GM18909 (cell line): ENCODE measurements around the gene CSF1.
"Not testable (repeated sequence)": the region's sequence is repeated elsewhere in the genome, so short reads cannot be mapped to it uniquely, and the experiment has no call there.

Experiments used
- ATAC-seq: cut with Tn5 transposase; IDR thresholded peaks from one replicate; pipeline ENCODE4 v1.9.1; 2021; ENCODE audit warnings: mild to moderate bottlenecking; ENCODE audit not compliant: unreplicated experiment, poor library complexity

The CSF1 gene, protein sequence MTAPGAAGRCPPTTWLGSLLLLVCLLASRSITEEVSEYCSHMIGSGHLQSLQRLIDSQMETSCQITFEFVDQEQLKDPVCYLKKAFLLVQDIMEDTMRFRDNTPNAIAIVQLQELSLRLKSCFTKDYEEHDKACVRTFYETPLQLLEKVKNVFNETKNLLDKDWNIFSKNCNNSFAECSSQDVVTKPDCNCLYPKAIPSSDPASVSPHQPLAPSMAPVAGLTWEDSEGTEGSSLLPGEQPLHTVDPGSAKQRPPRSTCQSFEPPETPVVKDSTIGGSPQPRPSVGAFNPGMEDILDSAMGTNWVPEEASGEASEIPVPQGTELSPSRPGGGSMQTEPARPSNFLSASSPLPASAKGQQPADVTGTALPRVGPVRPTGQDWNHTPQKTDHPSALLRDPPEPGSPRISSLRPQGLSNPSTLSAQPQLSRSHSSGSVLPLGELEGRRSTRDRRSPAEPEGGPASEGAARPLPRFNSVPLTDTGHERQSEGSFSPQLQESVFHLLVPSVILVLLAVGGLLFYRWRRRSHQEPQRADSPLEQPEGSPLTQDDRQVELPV

DNA sequence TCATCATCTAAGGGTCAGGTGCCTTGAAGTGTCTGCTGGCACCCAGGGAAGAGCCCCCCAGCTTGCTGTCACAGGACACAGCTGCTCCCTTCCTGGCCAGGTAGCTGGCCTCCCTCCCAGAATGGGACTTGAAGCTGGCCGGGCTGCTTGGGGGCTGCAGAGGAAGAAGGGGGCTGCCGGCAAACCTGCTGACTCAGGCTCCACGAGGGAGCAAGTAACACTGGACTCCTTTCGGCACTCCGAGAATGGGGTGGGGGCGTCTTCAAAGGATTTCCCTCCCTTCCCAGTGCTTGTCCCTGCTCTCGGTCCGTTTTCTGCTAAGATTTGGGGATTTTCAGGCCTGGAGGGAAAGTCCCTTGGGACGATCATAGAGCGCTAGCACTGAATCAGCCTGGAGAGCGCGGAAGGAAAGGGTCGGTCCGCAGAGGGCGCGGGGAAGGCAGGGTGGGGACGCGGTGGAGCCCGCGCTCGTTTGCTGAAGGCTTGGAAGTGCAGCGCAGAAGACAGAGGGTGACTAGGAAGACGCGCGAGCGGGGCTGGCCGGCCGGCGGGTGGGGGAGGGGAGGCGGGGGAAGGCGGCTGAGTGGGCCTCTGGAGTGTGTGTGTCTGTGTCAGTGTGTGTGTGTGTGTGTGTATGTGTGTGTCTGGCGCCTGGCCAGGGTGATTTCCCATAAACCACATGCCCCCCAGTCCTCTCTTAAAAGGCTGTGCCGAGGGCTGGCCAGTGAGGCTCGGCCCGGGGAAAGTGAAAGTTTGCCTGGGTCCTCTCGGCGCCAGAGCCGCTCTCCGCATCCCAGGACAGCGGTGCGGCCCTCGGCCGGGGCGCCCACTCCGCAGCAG is at the start of gene CSF1:
Gene CSF1 (plus strand): TSS at position 727 of the 840 bp plus-strand sequence. CDS start 175 bp downstream, outside the sequence.
- ATAC-seq = peak; percentile 39

DNA sequence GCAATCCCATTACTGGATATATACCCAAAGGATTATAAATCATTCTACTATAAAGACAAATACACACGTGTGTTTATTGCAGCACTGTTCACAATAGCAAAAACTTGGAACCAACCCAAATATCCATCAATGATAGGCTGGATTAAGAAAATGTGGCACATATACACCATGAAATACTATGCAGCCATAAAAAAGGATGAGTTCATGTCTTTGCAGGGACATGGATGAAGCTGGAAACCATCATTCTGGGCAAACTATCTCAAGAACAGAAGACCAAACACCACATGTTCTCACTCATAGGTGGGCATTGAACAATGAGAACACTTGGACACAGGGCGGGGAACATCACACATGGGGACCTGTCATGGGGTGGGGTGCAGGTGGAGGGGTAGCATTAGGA is 49.0 kb upstream of the CSF1 start:
- not testable (repeated sequence) for ATAC-seq

DNA sequence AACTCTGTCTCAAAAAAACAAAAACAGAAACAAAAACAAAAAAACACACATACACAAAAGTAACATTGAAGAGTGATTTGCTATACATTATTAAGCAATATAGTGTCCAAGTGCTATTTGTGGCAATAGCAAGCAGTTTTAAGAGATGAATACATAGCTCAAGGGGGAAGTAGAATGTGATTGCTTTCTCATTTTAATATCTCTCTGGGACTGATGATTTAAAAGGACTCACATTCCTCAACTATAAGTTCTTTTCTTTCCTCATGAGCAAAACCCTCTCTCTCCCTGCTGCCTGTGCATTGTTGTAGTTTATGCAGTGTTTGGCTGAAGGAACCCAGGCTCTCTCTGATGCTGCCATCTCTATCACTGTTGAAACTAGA is 47.0 kb upstream of the CSF1 start:
- no peak for ATAC-seq

DNA sequence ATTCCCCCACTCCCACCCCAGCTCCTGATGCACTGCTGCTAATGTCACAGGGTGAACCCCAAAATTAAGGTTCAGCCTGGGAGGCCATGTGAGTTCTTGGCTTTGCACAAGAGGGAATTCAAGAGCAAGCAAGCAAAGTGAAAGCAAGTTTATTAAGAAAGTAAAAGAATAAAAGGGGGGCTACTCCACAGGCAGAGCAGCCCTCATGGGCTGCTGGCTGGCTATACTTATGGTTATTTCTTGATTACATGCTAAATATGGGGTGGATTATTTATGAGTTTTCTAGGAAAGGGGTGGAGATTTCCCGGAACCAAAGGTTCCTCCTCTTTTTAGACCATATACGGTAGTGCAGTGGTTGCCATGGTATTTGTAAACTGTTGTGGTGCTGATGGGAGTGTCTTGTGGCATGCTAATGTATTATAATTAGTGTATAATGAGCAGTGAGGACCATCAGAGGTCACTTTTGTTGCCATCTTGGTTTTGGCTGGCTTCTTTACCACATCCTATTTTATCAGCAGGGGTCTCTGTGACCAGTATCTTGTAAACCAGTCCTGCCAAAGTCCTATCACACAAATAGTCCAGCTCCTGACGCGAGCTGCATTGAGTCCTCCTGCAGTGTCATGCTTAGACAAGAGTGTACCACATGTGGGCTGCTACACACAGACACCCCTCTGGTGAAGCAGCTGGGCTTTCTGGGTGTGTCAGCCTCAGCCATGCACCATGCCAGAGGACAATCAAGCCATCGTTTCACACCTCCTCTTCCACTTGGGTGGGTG is 46.4 kb upstream of the CSF1 start:
- ATAC-seq = no peak

DNA sequence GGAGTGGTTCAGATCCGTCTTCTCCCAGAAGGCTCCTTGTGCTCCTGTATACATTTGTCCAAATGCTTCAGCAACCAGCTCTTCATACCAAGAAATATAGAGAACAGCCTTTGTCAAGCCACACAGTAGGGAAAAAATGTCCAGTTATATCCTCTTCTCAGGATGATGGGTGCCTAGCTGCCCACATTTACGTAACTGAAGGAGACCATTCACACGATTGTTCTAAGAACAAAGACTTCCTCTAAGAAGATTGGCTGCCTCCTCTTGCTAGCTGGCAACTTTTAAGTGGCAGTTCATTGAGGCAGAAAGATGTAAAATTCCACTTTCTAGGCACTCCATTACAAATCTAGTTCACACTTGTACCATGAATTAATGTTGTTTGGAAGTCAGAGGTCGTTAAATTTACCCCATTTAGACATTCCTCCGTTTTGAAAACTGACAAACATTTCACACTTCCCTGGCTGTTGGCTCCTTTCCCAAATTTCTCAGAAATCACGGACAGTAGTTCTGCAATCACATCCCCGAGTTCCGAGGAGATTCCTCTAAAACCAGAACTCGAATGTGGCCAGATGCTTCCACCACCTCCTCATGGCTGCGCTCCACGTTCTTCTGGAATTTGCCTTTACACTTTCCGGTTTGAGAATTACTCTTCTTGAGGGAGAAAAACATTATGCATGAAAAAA is 45.6 kb upstream of the CSF1 start:
- no peak for ATAC-seq

DNA sequence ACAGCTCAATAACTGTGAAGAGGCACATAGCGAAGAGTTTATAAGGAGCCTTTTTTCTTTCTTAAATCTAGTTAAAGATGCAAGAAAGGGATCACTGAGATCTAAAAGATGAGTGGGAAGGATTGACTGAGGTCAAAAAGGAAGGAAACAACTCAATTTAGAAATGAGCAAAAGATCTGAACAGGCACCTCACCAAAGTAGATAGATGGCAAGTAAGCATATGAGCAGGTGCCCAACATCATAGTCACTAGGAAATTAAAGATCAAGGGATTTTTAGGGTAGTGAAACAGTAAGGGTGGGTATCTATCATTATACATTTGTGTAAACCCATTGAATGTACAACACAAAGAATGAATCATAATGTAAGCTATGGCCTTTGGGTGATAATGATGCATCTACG is 44.6 kb upstream of the CSF1 start:
- no peak for ATAC-seq

DNA sequence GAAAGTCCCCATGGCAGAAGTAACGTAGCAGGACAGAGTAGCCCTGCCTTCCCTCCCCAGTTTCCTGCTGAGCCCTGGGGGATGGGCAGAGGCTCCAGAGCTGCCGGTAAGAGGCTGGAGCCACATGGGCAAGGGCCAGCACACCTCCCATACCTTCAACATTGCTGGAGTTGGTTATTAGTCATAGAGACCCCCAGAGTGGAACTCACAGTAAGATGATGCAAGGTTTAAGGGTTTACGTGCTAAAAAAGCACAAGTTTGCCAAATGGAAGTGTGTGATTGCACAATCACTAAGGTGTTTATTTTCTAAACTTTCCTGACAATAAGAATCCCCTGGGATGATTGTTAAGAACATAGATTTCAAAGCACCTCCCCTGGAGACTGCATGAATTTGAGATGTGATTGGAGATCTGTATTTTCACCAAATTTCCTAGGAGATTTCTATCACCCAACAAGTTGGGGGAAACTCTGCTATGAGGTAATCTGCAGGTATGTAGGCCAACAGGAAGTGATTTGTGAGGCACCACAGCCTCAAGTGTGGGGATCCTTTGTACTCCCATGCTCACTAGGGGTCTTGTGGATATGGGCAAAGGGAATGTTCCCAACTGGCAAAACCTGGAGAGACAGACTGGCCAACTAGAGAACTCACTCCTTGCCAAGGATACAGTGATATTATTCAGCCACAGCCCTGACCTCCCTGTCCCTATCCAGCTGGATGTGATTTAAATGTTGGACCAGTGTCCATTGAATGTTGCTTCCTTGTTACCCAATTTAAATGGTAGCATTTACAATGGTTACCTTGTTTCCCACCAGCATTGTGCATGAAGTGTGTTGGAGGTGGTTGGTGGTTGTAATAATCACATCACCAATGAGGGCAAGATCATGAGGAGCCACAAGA is 37.1 kb upstream of the CSF1 start:
- no peak for ATAC-seq

DNA sequence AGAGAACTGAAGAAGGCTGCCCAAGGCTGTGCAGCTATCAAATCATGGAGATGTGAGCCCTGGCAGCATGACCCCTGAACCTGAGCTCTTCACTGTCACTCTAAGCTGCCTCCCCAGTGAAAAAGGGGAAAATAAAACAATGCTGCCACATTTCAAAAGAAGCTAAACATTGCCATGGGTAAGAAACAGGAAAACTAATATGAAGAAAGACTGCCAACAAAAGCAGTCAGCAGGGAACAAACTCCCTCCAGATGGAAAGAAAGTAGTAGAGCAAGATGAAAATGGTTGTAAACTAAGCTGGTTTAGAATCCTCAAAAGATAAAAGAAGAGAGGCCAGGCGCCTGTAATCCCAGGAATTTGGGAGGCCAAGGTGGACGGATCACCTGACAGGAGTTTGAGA is 36.2 kb upstream of the CSF1 start:
- no peak for ATAC-seq

DNA sequence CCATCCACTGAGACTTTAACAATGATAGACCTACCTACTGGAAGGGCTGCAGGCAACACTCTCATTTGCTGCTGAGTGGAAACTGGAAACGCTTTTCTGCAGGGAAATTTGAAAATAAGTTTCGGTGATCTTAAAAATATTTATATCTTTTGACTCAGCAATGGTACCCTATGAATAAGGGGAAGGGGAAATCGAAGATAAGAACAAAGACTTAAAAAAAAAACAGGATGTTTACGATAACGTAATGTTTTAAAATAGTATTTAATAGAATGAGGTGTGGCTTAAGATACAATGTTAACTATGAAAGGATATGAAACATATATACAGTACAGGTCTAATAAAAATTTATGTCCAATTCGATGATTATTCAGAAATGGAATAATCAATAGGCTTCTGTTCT is 34.8 kb upstream of the CSF1 start:
- ATAC-seq = no peak

DNA sequence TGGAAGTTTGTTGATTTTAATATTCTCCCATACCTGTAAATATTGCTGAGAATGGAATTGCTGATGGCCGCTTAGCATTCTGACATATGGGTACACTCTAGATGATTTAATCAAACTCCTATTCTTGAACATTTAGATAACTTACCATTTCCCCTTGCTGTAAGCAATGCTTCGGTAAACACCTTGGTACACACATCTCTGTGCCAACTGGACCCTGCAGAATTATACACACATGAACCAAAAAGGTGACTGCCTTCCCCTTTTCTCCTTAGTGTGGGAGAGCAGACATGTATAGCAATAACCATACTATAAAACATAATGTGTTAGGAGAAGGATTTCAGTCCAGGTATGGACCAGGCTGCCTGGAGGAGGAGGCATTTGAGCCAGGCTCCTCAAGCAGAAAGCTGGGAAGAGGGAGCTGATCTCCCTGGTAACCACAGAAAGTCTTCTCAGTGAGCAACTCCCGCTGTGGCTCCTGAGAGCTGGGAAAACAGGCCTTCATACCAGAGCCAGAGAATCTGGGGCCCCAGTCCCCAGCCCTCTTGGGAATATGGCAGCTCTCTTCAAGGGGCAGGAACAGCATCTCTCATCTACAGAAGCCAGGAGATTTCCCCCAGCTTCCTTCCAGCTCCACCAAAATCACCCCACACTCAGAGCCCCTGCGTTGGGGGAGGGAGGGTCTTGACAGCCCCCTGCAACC is 33.9 kb upstream of the CSF1 start:
- no peak for ATAC-seq

DNA sequence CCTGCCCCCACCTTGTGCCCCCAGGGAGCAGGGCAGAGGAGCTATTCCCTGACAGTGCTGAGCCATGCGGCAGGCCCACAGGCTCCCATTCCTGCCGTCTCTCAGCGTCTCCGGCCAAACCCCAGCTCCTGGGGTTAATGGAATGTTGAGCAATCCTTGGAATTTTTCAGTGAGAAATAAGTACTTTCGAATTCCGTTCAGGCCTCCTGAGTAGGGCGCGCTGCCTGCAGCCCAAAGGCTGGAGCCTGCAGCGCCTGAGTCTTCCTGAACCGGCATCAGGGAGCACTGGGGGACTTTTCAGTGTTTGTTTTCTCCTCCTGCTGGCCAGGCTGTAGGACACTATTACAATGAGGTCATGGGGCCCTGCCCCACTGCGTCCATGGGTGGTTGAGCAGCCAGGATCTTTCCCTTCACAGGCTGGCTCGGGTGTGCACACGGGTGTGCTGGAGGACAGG is 33.3 kb upstream of the CSF1 start:
- ATAC-seq = no peak

DNA sequence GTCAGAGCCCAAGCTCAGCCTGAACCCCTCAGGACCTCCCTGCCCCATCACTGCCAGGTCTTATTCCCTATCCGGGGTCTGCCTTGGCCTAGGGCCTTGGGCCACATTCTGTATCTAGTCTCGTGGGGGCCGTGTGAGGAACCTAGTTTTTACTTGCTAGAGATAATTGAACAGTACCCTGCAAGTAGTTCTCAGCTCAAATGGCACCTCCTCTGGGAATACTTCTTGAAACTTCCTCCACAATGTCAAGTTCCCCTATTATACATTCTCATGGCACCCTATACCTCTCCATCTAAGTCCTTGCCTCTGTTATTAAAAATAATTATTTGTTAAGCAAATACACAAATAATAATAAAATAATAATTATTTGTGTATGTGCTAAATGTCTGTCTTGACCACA is 32.9 kb upstream of the CSF1 start:
- no peak for ATAC-seq

DNA sequence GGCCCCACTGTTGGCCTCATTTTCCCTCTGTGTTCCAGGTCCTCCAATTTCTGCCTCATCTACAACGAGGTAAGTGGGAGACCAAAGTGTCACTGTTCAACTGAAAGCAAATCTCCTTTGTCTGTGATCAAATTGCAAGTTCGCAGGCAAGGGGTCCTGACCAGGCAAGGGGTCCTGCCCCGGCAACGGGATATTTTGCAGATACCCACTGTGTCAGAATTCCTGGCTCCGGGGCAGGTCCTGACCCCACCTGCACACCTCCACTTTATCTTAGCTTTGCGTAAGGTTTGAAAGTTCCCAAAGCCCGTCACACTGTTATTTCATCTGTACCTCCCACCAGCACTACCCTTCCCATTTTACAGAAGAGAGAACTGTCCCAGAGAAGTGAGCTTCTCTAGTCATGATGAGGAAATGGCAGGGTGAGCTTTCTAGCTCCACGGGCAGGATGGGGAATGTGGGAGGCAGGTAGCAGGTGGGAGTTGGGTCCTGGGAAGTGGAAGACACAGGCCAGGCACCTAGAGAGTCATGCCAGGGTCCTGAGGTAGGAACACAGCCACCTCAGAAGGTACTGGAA is 32.0 kb upstream of the CSF1 start:
- no peak for ATAC-seq

DNA sequence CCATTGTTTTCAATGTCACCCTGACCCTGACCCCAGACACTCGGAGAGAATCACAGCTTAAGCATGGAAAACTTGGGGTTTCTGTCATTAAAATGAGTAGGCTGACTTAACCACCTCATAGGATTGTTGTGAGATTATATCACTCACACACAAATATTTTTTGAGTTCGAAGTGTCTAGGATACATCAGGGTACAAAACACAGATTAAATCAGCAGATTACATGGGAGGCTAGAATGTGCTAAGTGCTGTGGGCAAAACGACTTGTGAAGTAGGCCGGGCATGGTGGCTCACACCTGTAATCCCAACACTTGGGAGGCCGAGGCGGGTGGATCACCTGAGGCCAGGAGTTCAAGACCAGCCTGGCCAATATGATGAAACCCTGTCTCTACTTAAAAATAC is 31.3 kb upstream of the CSF1 start:
- ATAC-seq = not testable (repeated sequence)

DNA sequence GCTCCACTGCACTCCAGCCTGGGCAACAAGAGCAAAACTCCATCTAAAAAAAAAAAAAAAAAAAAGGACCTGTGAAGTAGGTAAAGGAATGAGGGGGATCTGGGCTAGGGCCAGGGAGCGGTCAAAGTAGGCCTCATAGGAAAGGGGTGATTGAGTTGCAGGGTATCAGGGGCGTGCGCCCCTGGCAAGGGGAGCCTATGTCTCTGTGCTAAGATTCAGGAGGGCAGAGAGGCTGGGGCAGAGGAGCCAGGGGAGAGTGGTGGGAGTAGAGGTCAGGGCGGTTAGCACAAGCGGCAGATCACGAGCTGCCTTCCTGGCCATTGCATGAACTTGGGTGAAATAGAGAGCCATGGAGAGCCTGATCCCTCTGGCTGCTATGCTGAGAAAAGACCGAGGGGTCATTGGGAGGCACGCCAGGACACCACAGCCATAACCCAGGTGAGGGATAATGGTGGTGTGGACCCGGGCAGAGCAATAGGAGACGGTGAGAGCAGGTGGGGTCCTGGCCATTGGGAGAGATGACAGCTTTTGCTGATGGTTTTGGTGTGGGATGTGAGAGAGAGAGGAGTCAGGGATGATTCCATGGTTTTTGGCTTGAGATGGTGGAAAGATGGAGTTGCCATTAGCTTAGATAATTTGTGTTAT is 30.6 kb upstream of the CSF1 start:
- no peak for ATAC-seq

DNA sequence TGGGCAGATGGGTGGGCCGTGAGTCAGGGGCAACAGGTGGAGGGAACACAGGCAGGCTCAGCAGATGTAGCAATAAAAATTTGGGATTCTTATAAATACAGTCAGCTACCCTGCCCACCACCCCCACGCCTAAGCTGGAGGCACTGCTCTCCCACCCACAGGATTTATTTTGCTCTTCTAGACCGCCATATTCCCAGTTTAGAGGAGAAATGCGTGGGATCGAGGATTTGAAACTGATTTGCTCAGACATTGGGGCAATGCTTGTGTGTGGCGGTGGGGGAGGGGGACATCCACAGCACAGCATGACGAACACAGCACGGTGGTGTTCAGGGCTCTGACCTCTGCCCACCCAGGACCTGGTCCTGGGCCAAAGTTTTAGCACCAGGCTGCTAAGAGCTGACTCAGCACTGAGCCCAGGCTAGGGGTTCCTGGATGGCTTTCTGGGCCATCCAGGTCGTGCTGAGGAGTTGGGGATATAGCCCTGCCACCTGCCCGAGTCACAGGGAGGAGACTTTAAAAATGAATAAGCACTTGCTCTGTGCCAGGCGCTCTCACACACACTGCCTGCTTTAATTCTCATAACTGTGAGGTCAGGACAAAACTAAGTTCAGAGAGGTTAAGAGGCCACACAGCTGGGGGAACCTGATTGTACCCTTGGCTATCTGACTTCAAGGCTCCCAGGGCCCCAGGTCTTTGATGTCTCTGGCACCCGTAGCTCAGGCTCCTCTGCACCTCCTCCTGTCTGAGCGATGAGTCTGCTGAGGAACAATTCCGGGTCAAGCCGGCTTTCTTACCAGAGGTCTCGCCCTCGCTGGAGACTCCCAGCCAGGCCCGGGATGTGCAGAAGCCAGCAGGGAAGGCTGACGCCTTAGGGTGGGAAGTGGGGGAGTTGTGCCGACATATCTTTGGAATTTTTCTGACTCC is 29.4 kb upstream of the CSF1 start:
- ATAC-seq = no peak
